Common myeloid progenitor, CD34-positive (primary cell): ENCODE measurements around the gene CD1E.
"Not testable (repeated sequence)": the region's sequence is repeated elsewhere in the genome, so short reads cannot be mapped to it uniquely, and the experiment has no call there.

Source experiments
- CTCF ChIA-PET: fragments of 350-600 bp; sonication (Branson Sonifier 250); formaldehyde crosslinking; loops from one replicate; lab custom pipeline; 2021; ENCODE audit warnings: antibody characterized with exemption; lab: Charles Lee
- POLR2A ChIA-PET: fragments of 350-600 bp; sonication (Branson Sonifier 250); formaldehyde crosslinking; loops from one replicate; lab custom pipeline; 2021; ENCODE audit warnings: antibody characterized with exemption; lab: Charles Lee
- DNase-seq, 3 donors: peaks; one replicate each; pipeline versions ENCODE4 v3.0.0 to v3.0.0-alpha.2; 2013
- H3K27ac ChIP-seq, 2 experiments: 1 replicate in 1 of 2; 2 replicates in 1 of 2; pipeline ENCODE4 v1.7.0; 2013; ENCODE audit warnings: inconsistent platforms in 2 of 2, low read length in 2 of 2, mild to moderate bottlenecking in 2 of 2, low read depth in 1 of 2, moderate library complexity in 1 of 2; ENCODE audit not compliant: severe bottlenecking in 2 of 2, insufficient read depth in 1 of 2, poor library complexity in 1 of 2
- H3K27me3 ChIP-seq, 5 experiments: replicated peaks in 2 of 5; 1 replicate in 3 of 5; 2 replicates in 2 of 5; pipeline versions ENCODE4 v1.6.1 to v1.7.0; 2013; ENCODE audit warnings: low read length in 4 of 5, mild to moderate bottlenecking in 2 of 5, moderate library complexity in 2 of 5, inconsistent platforms in 1 of 5; ENCODE audit not compliant: insufficient read depth in 5 of 5, control insufficient read depth in 4 of 5
- H3K36me3 ChIP-seq, 4 experiments: 1 replicate in 2 of 4; 2 replicates in 2 of 4; pipeline versions ENCODE4 v1.6.1 to v1.7.0; 2013; ENCODE audit warnings: low read length in 3 of 4, control low read depth in 1 of 4, mild to moderate bottlenecking in 1 of 4; ENCODE audit not compliant: control insufficient read depth in 4 of 4, insufficient read depth in 4 of 4
- H3K4me1 ChIP-seq, 4 experiments: 1 replicate in 3 of 4; 2 replicates in 1 of 4; pipeline versions ENCODE4 v1.6.1 to v1.7.1; 2013; ENCODE audit warnings: low read length in 3 of 4, mild to moderate bottlenecking in 3 of 4, control low read depth in 1 of 4, inconsistent platforms in 1 of 4, moderate library complexity in 1 of 4; ENCODE audit not compliant: control insufficient read depth in 4 of 4, insufficient read depth in 4 of 4; ENCODE audit errors: control extremely low read depth in 1 of 4
- H3K4me3 ChIP-seq, 7 experiments: 1 replicate in 4 of 7; 2 replicates in 3 of 7; pipeline versions ENCODE4 v1.5.1 to v1.7.0; 2013; ENCODE audit warnings: mild to moderate bottlenecking in 7 of 7, low read length in 6 of 7, moderate library complexity in 6 of 7, inconsistent platforms in 2 of 7, low read depth in 2 of 7, control low read depth in 1 of 7; ENCODE audit not compliant: insufficient read depth in 4 of 7, control insufficient read depth in 1 of 7; ENCODE audit errors: extremely low read depth in 1 of 7
- H3K9me3 ChIP-seq, 5 experiments: 1 replicate in 4 of 5; 2 replicates in 1 of 5; pipeline versions ENCODE4 v1.6.1 to v1.7.1; 2013; ENCODE audit warnings: low read length in 4 of 5, mild to moderate bottlenecking in 2 of 5, inconsistent platforms in 1 of 5, low read depth in 1 of 5, moderate library complexity in 1 of 5; ENCODE audit not compliant: control insufficient read depth in 4 of 5, insufficient read depth in 2 of 5; ENCODE audit errors: control extremely low read depth in 1 of 5
- WGBS: methylation state at CpG from one replicate; pipeline ENCODE4 v1.1.5; 2013; ENCODE audit not compliant: insufficient coverage; 5-methylcytosine and 5-hydroxymethylcytosine counted together

The CD1E gene

DNA sequence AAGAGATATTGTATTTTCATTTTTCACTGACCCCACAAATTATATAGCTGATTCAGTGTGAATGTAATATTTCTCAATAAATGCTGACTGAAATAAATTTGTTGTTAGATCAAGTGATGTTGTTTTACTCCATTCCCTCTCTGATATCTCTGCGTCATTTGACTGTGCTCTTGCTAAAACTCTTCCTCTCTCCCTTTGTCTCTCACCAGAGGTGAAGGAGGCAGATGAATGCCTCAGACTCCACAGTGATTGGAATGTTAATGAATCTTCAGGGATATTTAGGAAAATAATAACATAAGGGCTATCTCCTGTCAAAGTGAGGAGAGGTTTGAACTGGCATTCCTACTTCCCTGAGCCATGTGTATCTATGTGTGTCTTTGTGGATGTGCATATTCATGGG lies 3.7 kb downstream of the CD1E start:
- Histone ChIP-seq H3K4me1 (peaks cover 0 to 6% (median 1%) of the 10 kb centered on the region in 4 experiments), H3K4me3 (no peak overlapping the region), H3K36me3 (no peaks in the 10 kb centered on the region), H3K27me3 (peaks cover 0 to 8% (median 0%) of the 10 kb centered on the region in 5 experiments), H3K27ac (no peak overlapping the region), H3K9me3 (no peaks in the 10 kb centered on the region)
- CTCF ChIA-PET = interaction anchor here (1.0 kb wide), 1 partner anchor 10 kb away, joined by 3 read pairs; no protein-coding TSS in a partner anchor
- no peak for DNase-seq
- POLR2A ChIA-PET = no interaction called here
- WGBS = no CpG with 5 or more reads among the region's 1 CpG

DNA sequence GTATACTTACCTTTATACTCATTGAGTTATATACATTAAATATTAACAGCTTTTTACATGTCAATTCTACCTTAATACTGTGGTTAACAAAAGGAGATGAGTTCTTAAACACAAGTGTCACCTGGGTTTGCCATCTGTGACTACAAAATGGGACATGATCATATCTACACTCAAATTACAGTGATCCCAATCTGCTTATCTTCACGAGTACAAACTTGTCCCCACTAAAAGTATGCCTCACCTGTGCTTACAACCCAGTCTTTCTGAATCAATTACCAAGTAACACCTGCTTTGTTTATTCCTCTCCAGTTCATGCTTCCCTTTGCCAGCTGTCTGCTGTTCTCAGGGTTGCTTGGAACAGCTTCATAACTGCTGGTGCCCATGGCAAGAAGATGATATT lies 8.8 kb downstream of the CD1E start:
- ChIA-PET POLR2A (no interaction called here), CTCF (no interaction called here)
- Histone ChIP-seq H3K27ac (no peak overlapping the region), H3K27me3 (no peaks in the 10 kb centered on the region), H3K36me3 (no peaks in the 10 kb centered on the region), H3K4me1 (no peaks in the 10 kb centered on the region), H3K9me3 (no peaks in the 10 kb centered on the region), H3K4me3 (no peak overlapping the region)
- DNase-seq = no peak
- WGBS = 100% methylated on average over 1 of the region's 1 CpG

- DNase-seq = no peak
- no peaks in the 10 kb centered on the region for H3K4me1 ChIP-seq
- ChIA-PET CTCF (no interaction called here), POLR2A (no interaction called here)
- H3K36me3 ChIP-seq = no peaks in the 10 kb centered on the region
- no peak overlapping the region for H3K27ac ChIP-seq
- no CpG with 5 or more reads among the region's 1 CpG for WGBS
- no peak overlapping the region for H3K4me3 ChIP-seq
- H3K9me3 ChIP-seq = no peaks in the 10 kb centered on the region
- H3K27me3 ChIP-seq = no peaks in the 10 kb centered on the region
Observed at GRCh38 chr1:158362941-158363340, 9.2 kb downstream of the CD1E start.

GRCh38 chr1:158366783-158367182 lies 13.1 kb downstream of the CD1E start:
- Histone ChIP-seq H3K27me3 (no peaks in the 10 kb centered on the region), H3K4me3 (no peak overlapping the region), H3K4me1 (no peaks in the 10 kb centered on the region), H3K9me3 (peaks cover 0 to 8% (median 5%) of the 10 kb centered on the region in 5 experiments), H3K36me3 (no peaks in the 10 kb centered on the region), H3K27ac (no peak overlapping the region)
- DNase-seq = no peak
- ChIA-PET CTCF (interaction anchor here (0.9 kb wide), 1 partner anchor 10 kb away, joined by 3 read pairs; no protein-coding TSS in a partner anchor), POLR2A (no interaction called here)

DNA sequence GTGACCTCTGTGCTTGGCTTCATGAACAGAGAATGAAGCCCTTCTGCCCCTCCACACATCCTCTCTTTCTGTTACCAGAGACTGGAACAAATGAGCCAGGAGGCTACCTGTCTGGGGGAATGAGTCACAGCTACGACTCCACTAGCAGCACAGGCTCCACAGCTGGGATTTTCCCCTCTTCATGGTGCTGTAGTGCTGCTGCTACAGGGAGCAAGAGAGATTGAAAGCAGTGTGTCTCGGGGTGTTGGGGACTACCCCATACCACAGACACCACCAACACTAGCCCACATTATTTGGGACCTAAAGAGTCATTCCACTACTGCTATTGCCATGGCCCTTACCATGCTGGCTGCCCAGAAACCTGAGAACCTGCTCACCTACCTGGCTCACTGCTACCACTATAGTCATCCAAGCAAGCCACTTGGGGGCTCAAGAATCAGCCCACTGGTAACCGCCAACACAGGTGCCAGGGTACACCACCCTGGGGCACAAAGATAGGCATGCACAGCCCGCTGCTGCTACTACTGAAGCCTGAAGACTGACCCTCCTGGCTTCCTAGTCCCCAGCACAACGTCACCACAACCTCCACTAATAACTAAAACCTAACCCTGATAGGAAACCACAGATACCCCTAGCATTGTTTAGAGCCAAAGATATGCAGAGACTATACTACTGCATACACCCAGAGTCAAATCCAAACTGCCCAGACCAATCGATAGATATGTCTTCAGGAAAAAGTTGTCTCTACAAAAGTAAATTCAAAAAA lies 17.7 kb downstream of the CD1E start:
- DNase-seq = no peak
- Histone ChIP-seq H3K27me3 (no peaks in the 10 kb centered on the region), H3K27ac (no peak overlapping the region), H3K36me3 (no peaks in the 10 kb centered on the region), H3K4me1 (no peaks in the 10 kb centered on the region), H3K4me3 (no peak overlapping the region), H3K9me3 (peaks cover 2 to 13% (median 8%) of the 10 kb centered on the region in 5 experiments)
- CTCF ChIA-PET = no interaction called here
- WGBS = 90% methylated on average over 5 of the region's 6 CpGs
- POLR2A ChIA-PET = no interaction called here

- 97% methylated on average over 14 of the region's 25 CpGs for WGBS
Observed at GRCh38 chr1:158374101-158374500, 20.4 kb downstream of the CD1E start.

GRCh38 chr1:158374860-158375259 lies 21.2 kb downstream of the CD1E start:
- Histone ChIP-seq H3K9me3 (peaks cover 2 to 13% (median 8%) of the 10 kb centered on the region in 5 experiments), H3K27ac (no peak overlapping the region), H3K36me3 (no peaks in the 10 kb centered on the region), H3K27me3 (no peaks in the 10 kb centered on the region), H3K4me3 (no peak overlapping the region), H3K4me1 (no peaks in the 10 kb centered on the region)
- no peak for DNase-seq
- WGBS = no CpG with 5 or more reads among the region's 1 CpG
- POLR2A ChIA-PET = no interaction called here
- CTCF ChIA-PET = no interaction called here

More at GRCh38 chr1:158374101-158374500, 20.4 kb downstream of the CD1E start:
- H3K27me3 ChIP-seq, H3K36me3 ChIP-seq, POLR2A ChIA-PET, H3K4me1 ChIP-seq, H3K27ac ChIP-seq, H3K4me3 ChIP-seq, DNase-seq, CTCF ChIA-PET: not testable (repeated sequence)
- H3K9me3 ChIP-seq = peaks cover 2 to 13% (median 8%) of the 10 kb centered on the region in 5 experiments
